ENCODE measurements around the gene MAP2K3.
"Not testable (repeated sequence)": the region's sequence is repeated elsewhere in the genome, so short reads cannot be mapped to it uniquely, and the experiment has no call there.

MAP2K3 gene

DNA sequence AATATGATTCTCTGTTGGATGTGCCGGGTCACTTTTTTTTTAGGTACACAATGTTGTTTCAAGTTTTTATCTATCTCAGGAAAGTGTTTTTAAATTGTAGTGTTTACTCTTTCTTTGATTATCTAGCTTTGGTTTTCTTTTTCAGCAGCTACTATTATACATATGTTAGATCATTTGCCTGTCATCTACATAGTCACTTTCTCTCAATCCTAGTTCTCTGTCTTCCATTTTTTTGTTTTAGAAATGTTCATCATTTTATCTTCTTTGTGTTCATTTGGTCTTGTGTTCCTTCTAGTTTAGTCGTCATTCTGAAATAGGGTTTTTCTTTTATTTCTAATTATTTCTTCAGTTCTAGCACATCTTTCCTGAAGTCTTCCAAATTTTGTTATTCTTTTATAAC, 44.3 kb downstream of the MAP2K3 start:
- DNase-seq (ENCODE audit: low spot score) = not testable (repeated sequence)

GRCh38 chr17:21330436-21331160, 46.1 kb downstream of the MAP2K3 start:
- no peak for DNase-seq (ENCODE audit: low spot score)

DNA sequence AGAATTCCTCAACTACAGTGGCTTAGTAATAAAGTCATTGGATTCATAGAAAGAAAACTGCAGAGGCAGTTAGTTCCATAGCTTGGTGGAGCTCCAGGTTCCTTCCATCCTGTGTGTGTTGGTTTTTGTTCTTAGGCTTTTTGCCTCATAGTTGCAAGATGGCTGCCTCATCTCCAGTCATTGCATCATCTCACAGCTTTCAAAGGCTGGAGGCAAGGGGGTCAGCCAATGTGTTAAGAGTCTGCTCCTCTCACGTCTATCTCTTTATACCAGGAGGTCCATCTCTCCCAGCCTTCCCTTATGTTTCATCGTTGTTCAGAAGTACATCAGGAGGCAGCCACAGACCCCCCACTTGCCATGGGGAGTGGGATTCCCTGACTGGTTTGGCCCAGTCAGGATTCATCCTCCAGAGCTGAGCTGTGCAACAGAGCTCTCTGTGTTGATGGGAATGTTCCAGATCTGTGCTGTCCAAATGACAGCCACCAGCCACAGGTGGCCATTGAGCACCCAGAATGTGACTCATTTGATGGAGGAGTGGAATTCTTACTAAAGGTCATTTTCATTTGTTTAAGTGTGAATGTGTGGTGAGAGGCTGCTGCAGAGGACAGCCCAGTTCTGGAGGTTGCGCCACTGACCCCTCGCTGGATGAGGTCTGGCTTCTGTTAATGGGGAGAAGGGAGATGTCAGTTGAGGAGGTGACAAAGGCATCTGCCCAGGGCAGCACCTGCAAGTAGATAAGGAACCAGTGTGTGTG, 52.2 kb downstream of the MAP2K3 start:
- not testable (repeated sequence) for DNase-seq (ENCODE audit: low spot score)

DNA sequence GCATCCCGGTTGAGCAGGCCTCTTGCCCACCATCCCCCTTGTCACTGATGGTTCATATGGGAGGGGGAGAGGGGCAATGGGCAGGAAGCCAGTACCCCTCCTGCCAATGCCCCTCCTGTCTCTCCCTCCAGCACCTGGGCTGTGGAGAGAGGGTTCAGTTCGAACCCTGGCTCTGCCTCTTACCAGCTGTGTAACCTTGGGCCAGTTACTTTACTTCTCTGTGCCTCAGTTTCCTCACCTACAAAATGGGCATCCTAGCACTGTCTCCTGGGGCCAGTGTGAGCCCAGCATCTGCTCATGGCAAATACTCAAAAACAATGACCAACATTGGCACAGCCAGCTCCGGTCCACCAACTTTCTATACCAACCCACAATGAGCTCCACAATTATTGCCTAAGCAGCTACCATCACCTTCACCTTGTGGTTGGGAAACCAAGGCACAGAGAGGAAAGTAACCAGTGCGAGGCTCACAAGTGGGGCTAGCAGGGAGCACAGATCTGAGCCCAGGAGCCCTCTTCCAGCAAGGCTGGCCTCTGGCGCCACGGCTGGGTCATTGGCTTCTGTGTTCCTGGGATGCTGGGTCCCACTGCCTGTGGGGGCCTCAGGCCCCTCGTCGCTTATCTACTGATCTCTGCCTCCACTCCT, 53.6 kb downstream of the MAP2K3 start:
- not testable (repeated sequence) for DNase-seq (ENCODE audit: low spot score)

DNA sequence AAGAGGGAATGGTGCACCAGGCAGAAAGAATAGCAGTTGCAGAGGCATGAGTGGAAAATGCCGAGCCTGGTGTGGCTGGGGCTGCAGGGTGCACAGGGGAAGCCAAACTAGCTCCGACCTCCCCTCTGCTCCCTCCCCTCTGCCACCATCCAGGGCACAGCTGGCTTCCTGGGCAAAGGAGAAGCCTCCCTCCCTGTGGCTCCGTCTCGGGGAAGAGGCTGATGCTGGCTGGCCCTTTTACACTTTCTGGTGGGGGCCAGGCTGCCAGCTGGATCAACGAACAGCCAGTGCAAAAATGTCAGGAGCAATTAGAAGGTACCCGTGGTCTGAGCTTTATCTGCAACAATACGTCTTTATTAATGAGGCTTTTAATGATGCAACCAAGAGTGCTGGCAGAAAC, 54.5 kb downstream of the MAP2K3 start:
- no peak for DNase-seq (ENCODE audit: low spot score)

GRCh38 chr17:21339571-21339970, 55.1 kb downstream of the MAP2K3 start:
- not testable (repeated sequence) for DNase-seq (ENCODE audit: low spot score)

DNA sequence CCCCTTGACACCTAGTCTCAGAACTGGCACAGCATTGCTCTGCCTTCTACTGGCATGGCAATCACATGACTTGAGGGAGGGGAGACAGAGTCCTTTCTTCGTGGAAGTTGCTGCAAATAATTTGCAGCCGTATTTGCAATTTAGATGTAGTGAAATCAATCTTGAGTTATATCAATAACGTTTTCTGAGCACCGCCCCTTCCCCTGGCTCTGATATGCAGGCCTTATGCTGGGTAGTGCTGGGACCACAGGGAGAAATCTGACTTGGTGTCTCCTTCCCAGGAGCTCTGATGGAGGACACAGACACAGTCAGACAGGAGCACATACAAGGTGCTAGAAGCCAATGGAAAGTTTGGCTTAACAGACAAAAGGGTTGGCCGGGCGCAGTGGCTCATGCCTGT, 55.9 kb downstream of the MAP2K3 start:
- not testable (repeated sequence) for DNase-seq (ENCODE audit: low spot score)

- not testable (repeated sequence) for DNase-seq (ENCODE audit: low spot score)
These were observed 56.8 kb downstream of the MAP2K3 start for GRCh38 chr17:21341279-21341678.

DNA sequence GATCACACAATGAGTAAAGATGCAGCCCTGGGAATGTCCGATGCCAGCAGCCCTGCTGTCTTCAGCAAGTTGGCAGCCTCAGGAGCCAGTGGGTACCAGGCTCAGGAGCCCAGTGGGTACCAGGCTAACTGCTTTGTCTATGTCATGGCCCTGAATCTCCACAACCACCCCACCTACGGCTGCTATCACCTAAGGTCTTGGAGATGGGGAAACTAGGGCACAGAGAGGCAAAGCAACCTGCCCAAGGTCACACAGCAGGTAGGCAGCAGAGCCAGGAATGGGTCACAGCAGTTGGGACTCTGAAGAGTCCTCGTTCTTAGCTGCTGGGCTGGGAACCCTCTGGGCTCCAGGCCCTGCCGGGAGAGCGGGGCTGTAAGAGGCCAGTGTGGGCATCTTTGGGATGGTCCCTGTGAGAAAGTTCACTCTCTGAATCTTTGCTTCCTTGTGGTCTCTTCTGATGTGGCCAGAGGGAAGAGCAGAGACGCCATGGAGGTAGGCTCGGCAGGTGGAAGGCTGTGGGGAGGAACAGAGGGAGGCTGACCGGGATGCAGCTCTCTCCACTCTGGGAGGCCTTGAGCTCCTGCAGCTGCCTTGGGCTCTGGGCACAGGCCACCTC, 57.5 kb downstream of the MAP2K3 start:
- not testable (repeated sequence) for DNase-seq (ENCODE audit: low spot score)

DNA sequence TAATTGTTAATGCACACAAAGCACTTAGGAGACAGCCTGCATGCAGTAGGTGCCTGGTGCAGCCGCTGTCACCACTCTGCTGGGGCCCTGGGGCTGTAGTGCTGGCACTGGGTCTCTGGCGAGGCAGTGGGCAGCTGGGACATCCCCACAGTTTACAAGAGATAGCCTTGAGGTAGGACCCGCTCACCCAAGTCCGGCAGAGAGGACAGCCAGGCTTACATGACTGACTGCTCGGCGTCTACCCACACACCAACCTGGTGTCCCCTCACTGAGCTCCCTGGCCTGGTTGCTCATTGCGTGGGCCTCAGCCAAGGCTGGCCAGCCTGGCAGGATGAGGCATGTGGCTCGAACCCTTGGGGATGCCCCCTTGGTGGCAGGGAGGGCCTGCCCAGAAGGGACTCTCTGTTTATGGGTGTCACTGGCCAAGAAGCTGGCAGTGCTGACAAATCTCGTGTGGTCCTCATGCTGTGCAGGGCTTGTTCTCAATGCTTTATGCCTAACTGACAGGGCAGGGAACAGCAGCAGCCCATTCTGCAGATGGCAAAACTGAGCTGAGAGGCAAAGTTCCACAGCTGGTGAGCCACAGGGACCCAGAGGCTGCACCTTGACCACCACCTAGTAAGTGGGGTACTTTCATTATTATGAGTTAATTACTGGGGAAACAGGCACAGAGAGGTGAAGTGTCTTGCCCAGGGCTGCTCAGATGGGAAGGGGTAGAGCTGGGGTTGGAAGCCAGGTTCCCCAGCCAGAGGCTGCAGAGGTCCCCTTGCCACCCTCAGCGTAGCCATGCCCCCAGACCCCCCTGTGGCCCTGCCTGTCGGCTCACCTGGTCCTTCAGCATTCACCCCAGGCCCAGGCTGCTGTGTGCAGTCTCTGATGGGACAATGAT, 58.8 kb downstream of the MAP2K3 start:
- not testable (repeated sequence) for DNase-seq (ENCODE audit: low spot score)

- DNase-seq (ENCODE audit: low spot score) = not testable (repeated sequence)
These were observed 60.3 kb downstream of the MAP2K3 start for GRCh38 chr17:21344801-21345200.

DNA sequence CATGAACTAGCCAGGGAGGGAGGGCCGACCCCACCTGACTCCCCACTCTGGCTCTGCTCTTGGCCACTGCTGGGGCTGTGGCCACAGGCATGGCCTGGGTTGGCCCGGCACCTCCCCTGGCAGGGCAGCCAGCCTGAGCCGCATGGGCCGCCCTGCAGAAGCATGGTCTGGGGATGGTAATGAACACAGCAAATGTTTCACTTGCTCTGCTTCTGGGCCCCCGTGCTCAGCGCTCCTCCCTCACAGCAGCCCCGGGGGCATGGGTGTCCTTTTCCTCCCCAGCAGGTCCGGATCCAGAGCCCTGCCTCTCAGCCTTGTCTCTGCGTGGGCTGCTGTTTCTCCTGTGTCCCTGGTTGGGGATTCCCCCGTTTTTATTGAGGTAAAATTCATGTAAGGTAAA, 60.7 kb downstream of the MAP2K3 start:
- no peak for DNase-seq (ENCODE audit: low spot score)

DNA sequence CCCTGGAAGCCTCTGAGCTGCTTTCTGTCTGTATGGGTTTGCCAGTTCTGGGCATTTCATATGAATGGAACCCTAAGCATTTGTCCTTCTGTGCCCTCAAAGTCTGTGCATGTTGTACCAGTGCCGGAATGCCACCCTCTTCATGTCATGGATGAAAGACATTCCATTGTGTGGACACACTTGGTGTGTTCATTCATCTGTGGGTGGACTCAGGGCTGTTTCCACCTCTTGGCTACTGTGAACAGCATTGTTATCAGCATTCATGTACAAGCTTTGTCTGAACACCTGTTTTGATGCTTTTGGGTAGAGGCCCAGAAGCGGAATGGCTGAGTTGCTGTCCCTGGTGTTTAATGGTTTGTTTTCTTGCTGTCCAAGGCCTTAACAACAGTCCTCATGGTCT, 61.6 kb downstream of the MAP2K3 start:
- DNase-seq (ENCODE audit: low spot score) = not testable (repeated sequence)

DNA sequence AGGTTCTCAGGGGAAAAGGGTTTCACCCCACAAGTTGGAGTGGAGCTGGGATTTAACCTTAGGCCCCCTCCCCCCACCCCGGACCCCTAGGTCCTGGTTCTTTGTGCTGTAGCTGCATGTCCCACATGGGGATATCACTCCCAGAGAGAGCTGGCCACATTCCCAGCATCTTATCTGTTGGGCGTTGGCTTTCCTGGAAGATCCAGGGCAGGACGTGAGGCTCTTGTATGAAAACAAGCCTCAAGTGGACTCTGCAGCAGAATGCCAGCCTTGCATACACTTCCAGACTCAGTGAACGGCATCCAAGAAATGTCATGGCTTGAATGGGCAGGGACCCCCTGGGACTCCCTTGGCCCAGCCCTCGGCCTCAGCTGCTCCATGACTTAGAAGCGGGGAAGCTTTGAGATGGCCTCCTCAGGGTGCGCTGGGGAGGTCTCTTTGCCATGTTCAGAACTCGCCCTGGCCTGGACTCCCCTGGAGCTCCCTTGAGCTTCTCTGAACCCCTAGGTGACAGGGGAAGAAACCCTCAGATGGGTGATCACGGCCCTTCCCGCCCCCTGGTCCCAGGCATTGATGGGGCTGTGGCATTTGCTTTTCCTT, 62.2 kb downstream of the MAP2K3 start:
- not testable (repeated sequence) for DNase-seq (ENCODE audit: low spot score)

GRCh38 chr17:21347660-21348059, 63.1 kb downstream of the MAP2K3 start:
- DNase-seq (ENCODE audit: low spot score) = not testable (repeated sequence)

- DNase-seq (ENCODE audit: low spot score) = not testable (repeated sequence)
These were observed 63.8 kb downstream of the MAP2K3 start for GRCh38 chr17:21348081-21348925.

DNA sequence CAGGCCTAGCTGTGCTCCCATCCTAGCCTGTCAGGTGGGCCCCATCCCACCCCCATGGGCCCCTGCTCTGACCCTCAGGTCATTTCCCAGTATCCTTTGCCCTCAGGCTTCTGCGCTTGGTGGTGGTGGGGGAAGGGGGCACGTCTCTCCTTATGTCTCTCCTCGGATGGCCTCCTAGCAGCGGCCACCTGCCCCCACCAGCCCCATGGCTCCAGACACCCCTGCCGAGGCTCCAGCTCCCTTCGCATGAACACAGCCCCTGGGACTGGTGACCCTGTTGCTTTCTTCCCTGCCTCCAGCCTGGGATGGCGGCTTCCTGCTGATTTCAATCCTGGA, 64.4 kb downstream of the MAP2K3 start:
- not testable (repeated sequence) for DNase-seq (ENCODE audit: low spot score)

DNA sequence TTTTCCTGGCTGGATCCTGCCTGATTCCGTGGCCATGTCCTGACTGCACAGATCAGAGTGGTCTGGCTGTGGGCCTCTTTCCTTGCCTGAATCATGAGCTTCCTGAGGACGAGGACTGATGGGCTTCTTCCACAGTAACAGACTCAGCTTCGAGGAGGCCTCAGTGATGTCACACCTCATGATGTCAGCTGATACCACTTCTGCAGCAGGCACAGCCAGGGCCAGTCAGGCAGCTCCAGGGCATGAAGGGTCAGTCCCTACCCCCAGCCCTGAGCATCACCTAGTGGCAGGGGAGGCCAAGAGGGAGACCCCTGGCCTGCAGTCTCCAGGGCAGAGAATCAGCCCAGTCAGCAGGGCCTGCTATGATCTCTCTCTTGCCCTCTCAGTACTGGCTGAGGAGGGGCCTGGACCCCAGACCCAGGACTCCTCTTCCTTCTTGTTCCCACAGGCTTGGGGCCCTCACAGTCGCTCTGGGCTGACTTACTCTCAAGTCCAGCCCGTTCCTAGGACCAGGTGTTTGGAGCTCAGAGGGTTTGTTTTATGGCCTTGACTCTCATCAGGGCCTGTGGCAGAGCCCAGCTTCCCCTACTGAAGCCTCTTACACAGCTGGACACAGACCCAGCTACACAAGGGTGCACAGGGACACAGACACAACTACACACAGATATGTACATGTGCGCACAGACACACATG, 65.0 kb downstream of the MAP2K3 start:
- not testable (repeated sequence) for DNase-seq (ENCODE audit: low spot score)

- not testable (repeated sequence) for DNase-seq (ENCODE audit: low spot score)
These were observed 66.0 kb downstream of the MAP2K3 start for GRCh38 chr17:21350495-21350894.

Measured in AG08395 (cell line).